ENCODE results near the gene TINAGL1.

DNA sequence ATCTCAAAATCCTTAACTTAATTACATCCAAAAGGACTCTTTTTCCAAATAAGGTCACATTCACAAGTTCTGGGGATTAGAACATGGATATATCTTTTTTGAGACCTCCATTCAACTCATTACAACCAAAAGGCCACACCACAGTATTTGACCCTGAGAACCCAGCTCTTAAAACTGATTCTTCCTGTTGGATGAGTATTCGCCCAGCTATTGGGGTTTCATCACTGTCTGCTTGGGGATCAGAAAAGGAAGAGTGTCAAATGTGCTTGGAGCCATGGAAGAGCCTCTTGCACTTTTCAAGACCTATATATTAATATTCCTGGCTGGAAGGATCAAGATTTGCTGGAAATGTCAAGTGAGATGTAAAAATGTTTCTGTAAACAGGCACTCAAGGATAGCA is 5.4 kb upstream of the TINAGL1 start:
- TF ChIP-seq, protein P1, sequence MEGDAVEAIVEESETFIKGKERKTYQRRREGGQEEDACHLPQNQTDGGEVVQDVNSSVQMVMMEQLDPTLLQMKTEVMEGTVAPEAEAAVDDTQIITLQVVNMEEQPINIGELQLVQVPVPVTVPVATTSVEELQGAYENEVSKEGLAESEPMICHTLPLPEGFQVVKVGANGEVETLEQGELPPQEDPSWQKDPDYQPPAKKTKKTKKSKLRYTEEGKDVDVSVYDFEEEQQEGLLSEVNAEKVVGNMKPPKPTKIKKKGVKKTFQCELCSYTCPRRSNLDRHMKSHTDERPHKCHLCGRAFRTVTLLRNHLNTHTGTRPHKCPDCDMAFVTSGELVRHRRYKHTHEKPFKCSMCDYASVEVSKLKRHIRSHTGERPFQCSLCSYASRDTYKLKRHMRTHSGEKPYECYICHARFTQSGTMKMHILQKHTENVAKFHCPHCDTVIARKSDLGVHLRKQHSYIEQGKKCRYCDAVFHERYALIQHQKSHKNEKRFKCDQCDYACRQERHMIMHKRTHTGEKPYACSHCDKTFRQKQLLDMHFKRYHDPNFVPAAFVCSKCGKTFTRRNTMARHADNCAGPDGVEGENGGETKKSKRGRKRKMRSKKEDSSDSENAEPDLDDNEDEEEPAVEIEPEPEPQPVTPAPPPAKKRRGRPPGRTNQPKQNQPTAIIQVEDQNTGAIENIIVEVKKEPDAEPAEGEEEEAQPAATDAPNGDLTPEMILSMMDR (conservative IDR thresholded peaks at IDR 0.05; ENCODE audit: low read length): no peak
- no peak for TF ChIP-seq EZH2phosphoT487 (IDR thresholded peaks at IDR 0.05; ENCODE audit: borderline replicate concordance)
